HEK293 (cell line): ENCODE data around the gene GGNBP2.

Experiments
- KLF1 ChIP-seq: fragments of 450-650 bp; formaldehyde crosslinking; IDR thresholded peaks from 2 replicates; pipeline ENCODE4 v1.5.1; 2016; ENCODE audit warnings: missing biosample characterization, missing genetic modification characterization
- MYNN ChIP-seq: fragments of 450-650 bp; formaldehyde crosslinking; IDR thresholded peaks from 2 replicates; pipeline ENCODE4 v1.5.1; 2016; ENCODE audit warnings: missing biosample characterization, missing genetic modification characterization, borderline replicate concordance
- PRDM10 ChIP-seq: fragments of 450-650 bp; formaldehyde crosslinking; IDR thresholded peaks from 2 replicates; pipeline ENCODE4 v1.5.1; 2016; ENCODE audit warnings: missing biosample characterization, missing genetic modification characterization
- RBAK ChIP-seq: fragments of 450-650 bp; formaldehyde crosslinking; IDR thresholded peaks from 2 replicates; pipeline ENCODE4 v1.5.1; 2016; ENCODE audit warnings: missing biosample characterization, missing genetic modification characterization
- REST ChIP-seq: fragments of 450-650 bp; formaldehyde crosslinking; IDR thresholded peaks from 2 replicates; pipeline ENCODE4 v1.5.1; 2016; ENCODE audit warnings: missing biosample characterization, missing genetic modification characterization
- SCRT1 ChIP-seq: fragments of 450-650 bp; formaldehyde crosslinking; IDR thresholded peaks from 2 replicates; pipeline ENCODE4 v1.5.1; 2016; ENCODE audit warnings: missing biosample characterization, missing genetic modification characterization, borderline replicate concordance
- SCRT2 ChIP-seq: fragments of 450-650 bp; formaldehyde crosslinking; IDR thresholded peaks from 2 replicates; pipeline ENCODE4 v1.5.1; 2016; ENCODE audit warnings: missing biosample characterization, missing genetic modification characterization
- TRIM28 ChIP-seq: IDR thresholded peaks from 2 replicates; pipeline ENCODE4 v1.6.1; 2011; ENCODE audit warnings: low read length, control low read depth, borderline replicate concordance
- ZBTB11 ChIP-seq: fragments of 450-650 bp; formaldehyde crosslinking; conservative IDR thresholded peaks from 2 replicates; pipeline ENCODE4 v1.5.1; 2016; ENCODE audit warnings: low read depth, missing biosample characterization, missing genetic modification characterization
- ZFHX2 ChIP-seq: fragments of 450-650 bp; formaldehyde crosslinking; conservative IDR thresholded peaks from 2 replicates; pipeline ENCODE4 v1.5.1; 2016; ENCODE audit warnings: missing biosample characterization, missing genetic modification characterization
- ZNF140 ChIP-seq: fragments of 450-650 bp; formaldehyde crosslinking; IDR thresholded peaks from 2 replicates; pipeline ENCODE4 v1.5.1; 2016; ENCODE audit warnings: missing biosample characterization, missing genetic modification characterization
- ZNF19 ChIP-seq: fragments of 450-650 bp; formaldehyde crosslinking; IDR thresholded peaks from 2 replicates; pipeline ENCODE4; 2016; ENCODE audit warnings: missing biosample characterization, missing genetic modification characterization, low read depth
- ZNF223 ChIP-seq: fragments of 450-650 bp; formaldehyde crosslinking; IDR thresholded peaks from 2 replicates; pipeline ENCODE4 v1.5.1; 2016; ENCODE audit warnings: missing biosample characterization, missing genetic modification characterization
- ZNF335 ChIP-seq: fragments of 450-650 bp; formaldehyde crosslinking; conservative IDR thresholded peaks from 2 replicates; pipeline ENCODE4 v1.5.1; 2016; ENCODE audit warnings: missing biosample characterization, missing genetic modification characterization
- ZNF341 ChIP-seq: fragments of 450-650 bp; formaldehyde crosslinking; IDR thresholded peaks from 2 replicates; pipeline ENCODE4; 2016; ENCODE audit warnings: low read depth, missing biosample characterization, missing genetic modification characterization
- ZNF513 ChIP-seq: fragments of 450-650 bp; IDR thresholded peaks from 2 replicates; pipeline ENCODE4 v1.5.1; 2018; ENCODE audit warnings: missing biosample characterization, missing genetic modification characterization
- ZNF518A ChIP-seq: fragments of 450-650 bp; formaldehyde crosslinking; conservative IDR thresholded peaks from 2 replicates; pipeline ENCODE4 v1.5.1; 2016; ENCODE audit warnings: low read depth, missing biosample characterization, missing genetic modification characterization
- ZNF558 ChIP-seq: fragments of 450-650 bp; formaldehyde crosslinking; IDR thresholded peaks from 2 replicates; pipeline ENCODE4 v1.5.1; 2016; ENCODE audit warnings: missing biosample characterization, missing genetic modification characterization
- ZNF585B ChIP-seq: fragments of 450-650 bp; formaldehyde crosslinking; IDR thresholded peaks from 2 replicates; pipeline ENCODE4 v1.5.1; 2016; ENCODE audit warnings: missing biosample characterization, missing genetic modification characterization
- ZNF600 ChIP-seq: fragments of 450-650 bp; formaldehyde crosslinking; IDR thresholded peaks from 2 replicates; pipeline ENCODE4 v1.5.1; 2016; ENCODE audit warnings: missing biosample characterization, missing genetic modification characterization
- ZNF624 ChIP-seq: fragments of 450-650 bp; formaldehyde crosslinking; IDR thresholded peaks from 2 replicates; pipeline ENCODE4 v1.5.1; 2017; ENCODE audit warnings: missing biosample characterization, missing genetic modification characterization
- ZNF629 ChIP-seq: fragments of 450-650 bp; formaldehyde crosslinking; IDR thresholded peaks from 2 replicates; pipeline ENCODE4 v1.5.1; 2017; ENCODE audit warnings: missing biosample characterization, missing genetic modification characterization

GGNBP2 gene

GRCh38 chr17:36535669-36536081 is 9.0 kb upstream of the GGNBP2 start (continued):
- TF ChIP-seq ZBTB11 (tag by site-specific recombination) = no peak
- no peak for TF ChIP-seq ZNF140 (tag by site-specific recombination)
- TF ChIP-seq SCRT1 = no peak
- no peak for TF ChIP-seq RBAK (tag by site-specific recombination)
- TF ChIP-seq SCRT2 (tag by site-specific recombination) = no peak
- TF ChIP-seq KLF1 (tag by site-specific recombination) = no peak
- TF ChIP-seq ZFHX2 = 0 out of 2 replicates have a peak, but pooled peaks have one; percentile 4
- TF ChIP-seq ZNF585B (tag by site-specific recombination) = no peak
- no peak; the same call in 1 of the 2 replicates for TF ChIP-seq ZNF624 (tag by site-specific recombination)
- no peak; the same call in 1 of the 2 replicates for TF ChIP-seq TRIM28
- no peak for TF ChIP-seq ZNF629 (tag by site-specific recombination)
- TF ChIP-seq ZNF223 = peak; percentile 91; the same call in 1 of the 2 replicates
- TF ChIP-seq ZNF558 (tag by site-specific recombination) = 0 out of 2 replicates have a peak, but pooled peaks have one; percentile 73
- no peak for TF ChIP-seq REST (tag by site-specific recombination)
- no peak for TF ChIP-seq ZNF19 (tag by site-specific recombination)
- TF ChIP-seq ZNF335 = peak; percentile 82; the same call in 1 of the 2 replicates
- no peak for TF ChIP-seq ZNF341 (tag by site-specific recombination)
- no peak for TF ChIP-seq ZNF600 (tag by site-specific recombination)
- TF ChIP-seq ZNF513 = no peak
- TF ChIP-seq MYNN (tag by site-specific recombination) = peak; percentile 96
- TF ChIP-seq ZNF518A (tag by site-specific recombination) = peak; percentile 60; the same call in 1 of the 2 replicates
- TF ChIP-seq PRDM10 (tag by site-specific recombination) = no peak
